GM19452 (cell line): ENCODE results near the gene CNTN4.

Experiments used
- ATAC-seq: cut with Tn5 transposase; IDR thresholded peaks from one replicate; pipeline ENCODE4 v1.9.1; 2021; ENCODE audit not compliant: unreplicated experiment

Gene CNTN4

GRCh38 chr3:2377281-2377680, 278.6 kb downstream of the CNTN4 start:
- no peak for ATAC-seq

GRCh38 chr3:2390926-2391532, 292.4 kb downstream of the CNTN4 start:
- ATAC-seq, result no peak

- no peak for ATAC-seq
Observed at GRCh38 chr3:2391896-2392295, 293.2 kb downstream of the CNTN4 start.

- no peak for ATAC-seq
Observed at GRCh38 chr3:2392981-2393380, 294.3 kb downstream of the CNTN4 start.

GRCh38 chr3:2415083-2415482, 316.4 kb downstream of the CNTN4 start:
- no peak for ATAC-seq

GRCh38 chr3:2420919-2421318, 322.3 kb downstream of the CNTN4 start:
- ATAC-seq, result no peak

GRCh38 chr3:2423143-2423542, 324.5 kb downstream of the CNTN4 start:
- no peak for ATAC-seq

GRCh38 chr3:2441558-2441957, 342.9 kb downstream of the CNTN4 start:
- no peak for ATAC-seq

GRCh38 chr3:2446146-2446545, 347.5 kb downstream of the CNTN4 start:
- ATAC-seq, result no peak

GRCh38 chr3:2452249-2452648, 353.6 kb downstream of the CNTN4 start:
- ATAC-seq, result no peak

GRCh38 chr3:2454865-2455264, 356.2 kb downstream of the CNTN4 start:
- ATAC-seq, result no peak

- no peak for ATAC-seq
Observed at GRCh38 chr3:2456788-2457187, 358.1 kb downstream of the CNTN4 start.

GRCh38 chr3:2458816-2459215, 360.1 kb downstream of the CNTN4 start:
- no peak for ATAC-seq

- ATAC-seq, result no peak
Observed at GRCh38 chr3:2465842-2466241, 367.2 kb downstream of the CNTN4 start.

GRCh38 chr3:2468816-2469215, 370.1 kb downstream of the CNTN4 start:
- no peak for ATAC-seq

- ATAC-seq, result no peak
Observed at GRCh38 chr3:2476996-2477395, 378.3 kb downstream of the CNTN4 start.

GRCh38 chr3:2477620-2478019, 379.0 kb downstream of the CNTN4 start:
- ATAC-seq, result no peak

GRCh38 chr3:2484162-2485026, 385.7 kb downstream of the CNTN4 start:
- ATAC-seq, result no peak

- ATAC-seq, result no peak
Observed at GRCh38 chr3:2485027-2485375, 386.3 kb downstream of the CNTN4 start.

GRCh38 chr3:2495746-2496145, 397.1 kb downstream of the CNTN4 start:
- no peak for ATAC-seq

- no peak for ATAC-seq
Observed at GRCh38 chr3:2504912-2505311, 406.2 kb downstream of the CNTN4 start.

- ATAC-seq, result no peak
Observed at GRCh38 chr3:2506776-2507175, 408.1 kb downstream of the CNTN4 start.
